HCT116 (cell line): ENCODE measurements around the gene NCOA1.

ENCODE experiments used
- EGR1 ChIP-seq: IDR thresholded peaks from 2 replicates; pipeline ENCODE4 v1.6.1; 2012; ENCODE audit warnings: low read depth
- EZH2 ChIP-seq: fragments of 200-600 bp; sonication (generic); IDR thresholded peaks from 2 replicates; pipeline ENCODE4 v1.6.1; 2017; ENCODE audit warnings: antibody characterized with exemption, mixed run types
- JUND ChIP-seq: IDR thresholded peaks from 2 replicates; pipeline ENCODE4 v1.6.1; 2012
- MAX ChIP-seq: IDR thresholded peaks from 2 replicates; pipeline ENCODE4 v1.6.1; 2012
- POLR2A ChIP-seq: IDR thresholded peaks from 2 replicates; pipeline ENCODE4 v1.7.0; 2011; ENCODE audit warnings: borderline replicate concordance; ENCODE audit not compliant: insufficient read depth, insufficient read length; ENCODE audit errors: extremely low read depth
- POLR2AphosphoS5 ChIP-seq: IDR thresholded peaks from 2 replicates; pipeline ENCODE4 v1.6.1; 2011; ENCODE audit warnings: mild to moderate bottlenecking, low read depth, low read length, moderate library complexity
- RAD21 ChIP-seq: IDR thresholded peaks from 2 replicates; pipeline ENCODE4 v1.6.1; 2012; ENCODE audit warnings: low read depth, mild to moderate bottlenecking
- REST ChIP-seq: IDR thresholded peaks from 2 replicates; pipeline ENCODE4 v1.6.1; 2012; ENCODE audit warnings: low read depth
- YY1 ChIP-seq: IDR thresholded peaks from 2 replicates; pipeline ENCODE4 v1.6.1; 2011; ENCODE audit warnings: low read length, low read depth, moderate library complexity, mild to moderate bottlenecking; ENCODE audit not compliant: insufficient replicate concordance; ENCODE audit errors: extremely low read depth
- ZBTB33 ChIP-seq: IDR thresholded peaks from 2 replicates; pipeline ENCODE4 v1.6.1; 2011; ENCODE audit warnings: mild to moderate bottlenecking, low read length, moderate library complexity; ENCODE audit not compliant: insufficient replicate concordance; ENCODE audit errors: extremely low read depth
- TF ChIP-seq, protein P1 (sequence below), 3 experiments: fragments of 200-600 bp in 1 of 3; sonication (generic) in 1 of 3; IDR thresholded peaks in 2 of 3; conservative IDR thresholded peaks in 1 of 3; 2 replicates each; pipeline ENCODE4 v1.5.1; 2012 to 2017; ENCODE audit warnings: low read depth in 2 of 3, low read length in 2 of 3, antibody characterized with exemption in 1 of 3, borderline replicate concordance in 1 of 3, control low read depth in 1 of 3, mild to moderate bottlenecking in 1 of 3, mixed read lengths in 1 of 3, mixed run types in 1 of 3, moderate library complexity in 1 of 3; ENCODE audit not compliant: insufficient read depth in 1 of 3
- TF ChIP-seq, protein P2 (sequence below): IDR thresholded peaks from 2 replicates; pipeline ENCODE4 v1.6.1; 2012

DNA sequence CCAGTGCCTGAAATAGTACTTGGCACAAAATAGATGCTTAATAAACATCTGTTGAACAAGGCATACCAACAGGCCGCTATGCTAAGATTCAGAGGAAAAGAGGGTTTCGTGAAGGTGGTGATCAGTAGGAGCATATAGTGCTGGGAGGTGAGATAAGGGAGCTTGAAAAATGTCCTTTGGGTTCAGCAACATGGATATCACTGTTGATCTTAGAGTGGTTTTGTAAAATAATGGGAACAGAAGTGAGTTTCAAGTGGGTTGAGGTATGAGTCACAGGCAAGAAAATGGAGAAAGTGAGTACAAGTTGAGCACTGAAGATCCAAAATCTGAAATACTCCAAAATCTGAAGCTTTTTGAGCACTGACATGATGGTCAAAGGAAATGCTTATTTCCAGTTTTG, 306.6 kb downstream of the NCOA1 start:
- TF ChIP-seq, protein P1, sequence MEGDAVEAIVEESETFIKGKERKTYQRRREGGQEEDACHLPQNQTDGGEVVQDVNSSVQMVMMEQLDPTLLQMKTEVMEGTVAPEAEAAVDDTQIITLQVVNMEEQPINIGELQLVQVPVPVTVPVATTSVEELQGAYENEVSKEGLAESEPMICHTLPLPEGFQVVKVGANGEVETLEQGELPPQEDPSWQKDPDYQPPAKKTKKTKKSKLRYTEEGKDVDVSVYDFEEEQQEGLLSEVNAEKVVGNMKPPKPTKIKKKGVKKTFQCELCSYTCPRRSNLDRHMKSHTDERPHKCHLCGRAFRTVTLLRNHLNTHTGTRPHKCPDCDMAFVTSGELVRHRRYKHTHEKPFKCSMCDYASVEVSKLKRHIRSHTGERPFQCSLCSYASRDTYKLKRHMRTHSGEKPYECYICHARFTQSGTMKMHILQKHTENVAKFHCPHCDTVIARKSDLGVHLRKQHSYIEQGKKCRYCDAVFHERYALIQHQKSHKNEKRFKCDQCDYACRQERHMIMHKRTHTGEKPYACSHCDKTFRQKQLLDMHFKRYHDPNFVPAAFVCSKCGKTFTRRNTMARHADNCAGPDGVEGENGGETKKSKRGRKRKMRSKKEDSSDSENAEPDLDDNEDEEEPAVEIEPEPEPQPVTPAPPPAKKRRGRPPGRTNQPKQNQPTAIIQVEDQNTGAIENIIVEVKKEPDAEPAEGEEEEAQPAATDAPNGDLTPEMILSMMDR (IDR thresholded peaks at IDR 0.05 in 2 of 3, conservative IDR thresholded peaks at IDR 0.05 in 1 of 3; ENCODE audit: borderline replicate concordance in 1 of 3, insufficient read depth in 1 of 3, low read depth in 2 of 3, low read length in 2 of 3): no peak
- TF ChIP-seq MAX (no peak), JUND (no peak), RAD21 (no peak), EZH2 (no peak), YY1 (no peak), EGR1 (no peak), REST (no peak), POLR2A (no peak), POLR2AphosphoS5 (no peak), ZBTB33 (no peak)
- TF ChIP-seq, protein P2, sequence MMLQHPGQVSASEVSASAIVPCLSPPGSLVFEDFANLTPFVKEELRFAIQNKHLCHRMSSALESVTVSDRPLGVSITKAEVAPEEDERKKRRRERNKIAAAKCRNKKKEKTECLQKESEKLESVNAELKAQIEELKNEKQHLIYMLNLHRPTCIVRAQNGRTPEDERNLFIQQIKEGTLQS: no peak
